ENCODE results near the gene AMOTL1. TPM values are rescaled to one million over a fixed set of nuclear protein-coding genes. Genes with fewer than 3 reads are reported as not detected.
A peak's percentile ranks its signal among the peaks of the same experiment; 100 is the strongest.

AMOTL1 gene
- total and polyA plus RNA-seq, 2 donors (not counting 3 experiments of a cell fraction or from before 2014, with no cell fraction given): 12.5 to 37.8 TPM

- Histone ChIP-seq H3K36me3 (ENCODE audit: control insufficient read depth in 2 of 2, extremely low read depth in 1 of 2, insufficient read depth in 2 of 2, low read length in 2 of 2) (no peaks in the 10 kb centered on the region), H2AFZ (ENCODE audit: low read depth, low read length) (no peak overlapping the region), H3K4me3 (replicated peaks in 1 of 3; ENCODE audit: insufficient read depth in 1 of 3, low read depth in 1 of 3, low read length in 3 of 3) (no peak overlapping the region), H3K9me3 (replicated peaks; ENCODE audit: control insufficient read depth, insufficient read depth, low read length) (no peaks in the 10 kb centered on the region), H3K9me1 (replicated peaks; ENCODE audit: control insufficient read depth, extremely low read depth, insufficient read depth, low read length) (no peaks in the 10 kb centered on the region), H3K4me2 (ENCODE audit: insufficient read depth, low read length) (peak overlapping the region; percentile 7), H3K27me3 (ENCODE audit: control insufficient read depth in 2 of 2, insufficient read depth in 2 of 2, low read length in 2 of 2) (no peaks in the 10 kb centered on the region), H3K79me2 (ENCODE audit: control insufficient read depth, insufficient read depth, low read length) (no peaks in the 10 kb centered on the region), H3K4me1 (ENCODE audit: control insufficient read depth, extremely low read depth, insufficient read depth, low read length) (peaks cover 51% of the 10 kb centered on the region), H3K27ac (ENCODE audit: insufficient read depth, low read depth, low read length) (peak overlapping the region; percentile 15), H3K9ac (replicated peaks; ENCODE audit: extremely low read depth, insufficient read depth, low read length) (no peak overlapping the region), H4K20me1 (replicated peaks; ENCODE audit: control insufficient read depth, extremely low read depth, insufficient read depth, low read length) (no peaks in the 10 kb centered on the region)
- FAIRE-seq (no peak), DNase-seq (ENCODE audit: low read depth, low spot score) (no peak)
- intact Hi-C loops (cut with micrococcal nuclease) (no loop called here), dilution Hi-C loops (cut with MboI; ENCODE audit: extremely low pct_ligation_motif_present, low sequenced_read_pairs) (no loop called here)
- CTCF ChIA-PET: interaction anchor here (1.2 kb wide), 1 partner anchor 9 kb away, joined by 3 read pairs; no protein-coding TSS in a partner anchor
- no TSS peak for BruUV-seq (replicated peaks)
- POLR2A ChIA-PET: no interaction called here
- TF ChIP-seq GATA2 (IDR thresholded peaks at IDR 0.05; ENCODE audit: insufficient read depth, insufficient read length, low read depth, low read length): peak; percentile 52
- TF ChIP-seq EZH2 (IDR thresholded peaks at IDR 0.05; ENCODE audit: borderline replicate concordance, low read depth, low read length, severe bottlenecking): no peak
- TF ChIP-seq JUN (IDR thresholded peaks at IDR 0.05; ENCODE audit: borderline replicate concordance, insufficient read depth, insufficient read length, low read depth): peak; percentile 29
These were observed 31.0 kb upstream of the AMOTL1 start for GRCh38 chr11:94737171-94737611.

GRCh38 chr11:94738746-94739145 lies 29.4 kb upstream of the AMOTL1 start:
- Histone ChIP-seq H3K4me1 (ENCODE audit: control insufficient read depth, extremely low read depth, insufficient read depth, low read length) (peaks cover 37% of the 10 kb centered on the region), H3K9me1 (replicated peaks; ENCODE audit: control insufficient read depth, extremely low read depth, insufficient read depth, low read length) (no peaks in the 10 kb centered on the region), H2AFZ (ENCODE audit: low read depth, low read length) (no peak overlapping the region), H3K9me3 (replicated peaks; ENCODE audit: control insufficient read depth, insufficient read depth, low read length) (no peaks in the 10 kb centered on the region), H3K79me2 (ENCODE audit: control insufficient read depth, insufficient read depth, low read length) (no peaks in the 10 kb centered on the region), H3K27ac (ENCODE audit: insufficient read depth, low read depth, low read length) (no peak overlapping the region), H4K20me1 (replicated peaks; ENCODE audit: control insufficient read depth, extremely low read depth, insufficient read depth, low read length) (no peaks in the 10 kb centered on the region), H3K4me2 (ENCODE audit: insufficient read depth, low read length) (no peak overlapping the region), H3K4me3 (replicated peaks in 1 of 3; ENCODE audit: insufficient read depth in 1 of 3, low read depth in 1 of 3, low read length in 3 of 3) (no peak overlapping the region), H3K27me3 (ENCODE audit: control insufficient read depth in 2 of 2, insufficient read depth in 2 of 2, low read length in 2 of 2) (no peaks in the 10 kb centered on the region), H3K9ac (replicated peaks; ENCODE audit: extremely low read depth, insufficient read depth, low read length) (no peak overlapping the region), H3K36me3 (ENCODE audit: control insufficient read depth in 2 of 2, extremely low read depth in 1 of 2, insufficient read depth in 2 of 2, low read length in 2 of 2) (no peaks in the 10 kb centered on the region)
- TF ChIP-seq JUN (IDR thresholded peaks at IDR 0.05; ENCODE audit: borderline replicate concordance, insufficient read depth, insufficient read length, low read depth) (no peak), MYC (IDR thresholded peaks at IDR 0.05; ENCODE audit: low read depth, low read length) (no peak), GATA2 (IDR thresholded peaks at IDR 0.05; ENCODE audit: insufficient read depth, insufficient read length, low read depth, low read length) (no peak), MAX (IDR thresholded peaks at IDR 0.05; ENCODE audit: insufficient read depth, insufficient read length) (no peak), POLR2A (IDR thresholded peaks at IDR 0.05; ENCODE audit: low read depth, low read length) (no peak), POLR2AphosphoS5 (IDR thresholded peaks at IDR 0.05; ENCODE audit: insufficient read depth, low read depth, low read length) (no peak), EZH2 (IDR thresholded peaks at IDR 0.05; ENCODE audit: borderline replicate concordance, low read depth, low read length, severe bottlenecking) (no peak), FOS (IDR thresholded peaks at IDR 0.05; ENCODE audit: borderline replicate concordance, insufficient read depth, low read length) (no peak)
- TF ChIP-seq, protein P1, sequence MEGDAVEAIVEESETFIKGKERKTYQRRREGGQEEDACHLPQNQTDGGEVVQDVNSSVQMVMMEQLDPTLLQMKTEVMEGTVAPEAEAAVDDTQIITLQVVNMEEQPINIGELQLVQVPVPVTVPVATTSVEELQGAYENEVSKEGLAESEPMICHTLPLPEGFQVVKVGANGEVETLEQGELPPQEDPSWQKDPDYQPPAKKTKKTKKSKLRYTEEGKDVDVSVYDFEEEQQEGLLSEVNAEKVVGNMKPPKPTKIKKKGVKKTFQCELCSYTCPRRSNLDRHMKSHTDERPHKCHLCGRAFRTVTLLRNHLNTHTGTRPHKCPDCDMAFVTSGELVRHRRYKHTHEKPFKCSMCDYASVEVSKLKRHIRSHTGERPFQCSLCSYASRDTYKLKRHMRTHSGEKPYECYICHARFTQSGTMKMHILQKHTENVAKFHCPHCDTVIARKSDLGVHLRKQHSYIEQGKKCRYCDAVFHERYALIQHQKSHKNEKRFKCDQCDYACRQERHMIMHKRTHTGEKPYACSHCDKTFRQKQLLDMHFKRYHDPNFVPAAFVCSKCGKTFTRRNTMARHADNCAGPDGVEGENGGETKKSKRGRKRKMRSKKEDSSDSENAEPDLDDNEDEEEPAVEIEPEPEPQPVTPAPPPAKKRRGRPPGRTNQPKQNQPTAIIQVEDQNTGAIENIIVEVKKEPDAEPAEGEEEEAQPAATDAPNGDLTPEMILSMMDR (IDR thresholded peaks at IDR 0.05; ENCODE audit: extremely low read depth in 1 of 2, insufficient read depth in 1 of 2, low read depth in 1 of 2, low read length in 2 of 2): no peak
- DNase-seq (ENCODE audit: low read depth, low spot score) (no peak), FAIRE-seq (no peak)
- dilution Hi-C loops (cut with MboI; ENCODE audit: extremely low pct_ligation_motif_present, low sequenced_read_pairs) (no loop called here), intact Hi-C loops (cut with micrococcal nuclease) (no loop called here)
- ChIA-PET CTCF (interaction anchor here (1.7 kb wide), 1 partner anchor 115 kb away, joined by 5 read pairs; no protein-coding TSS in a partner anchor), POLR2A (no interaction called here)
- BruUV-seq (replicated peaks): no TSS peak

Measured in endothelial cell of umbilical vein (primary cell).